SHP77 (cell line): ENCODE results near the gene SUMO3.

Experiments used
- DNase-seq, 2 experiments: peaks; one replicate each; lab custom pipeline; 2025; lab: John Stamatoyannopoulos, UW

The SUMO3 gene

DNA sequence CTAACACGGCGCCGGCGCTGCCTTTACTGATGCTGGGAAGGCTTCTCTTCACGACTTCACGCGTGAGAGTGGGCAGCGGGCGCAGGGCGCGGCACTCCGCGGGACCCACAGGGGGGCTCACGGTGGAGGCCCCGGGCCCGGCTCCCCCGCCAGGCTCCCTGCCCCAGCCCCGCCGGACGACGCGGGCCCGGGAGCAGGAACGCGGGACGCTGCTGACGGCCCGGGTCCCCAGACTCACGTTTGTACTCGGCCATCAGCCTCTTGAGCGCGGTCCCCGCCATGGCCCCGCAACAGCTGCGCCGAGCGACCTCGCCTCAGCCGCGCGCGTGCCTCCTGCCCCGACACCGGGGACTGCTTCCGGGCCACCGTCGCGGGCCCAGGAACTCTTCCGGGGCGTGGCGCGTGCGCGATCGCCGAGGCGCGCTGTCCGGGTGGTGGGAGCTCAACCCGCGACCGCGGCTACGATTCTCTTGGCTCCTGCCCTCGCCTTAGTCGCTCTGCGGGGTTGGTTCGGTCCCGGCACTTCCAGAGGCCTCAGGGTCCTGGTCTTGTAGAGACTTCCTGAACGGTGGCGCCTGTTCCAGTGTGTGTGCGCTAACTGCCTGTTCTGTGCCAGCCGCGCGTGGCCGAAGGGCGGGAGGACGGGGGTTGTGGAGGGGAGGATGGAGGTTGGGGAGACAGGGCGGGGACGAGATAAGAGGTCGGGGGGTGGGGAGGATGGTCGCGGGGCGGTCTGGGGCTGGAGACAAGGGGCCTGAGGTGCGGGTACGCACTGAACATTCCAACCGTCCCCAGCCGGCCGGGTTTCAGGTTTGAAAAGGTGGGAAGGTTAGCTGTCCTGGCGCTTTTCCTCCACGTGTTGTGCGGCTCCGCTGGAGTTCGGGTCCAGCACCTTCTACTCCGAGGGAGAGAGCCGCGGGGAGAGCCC, 16.1 kb downstream of the SUMO3 start, which contains the start of gene UBE2G2:
Gene UBE2G2 (minus strand): TSS at position 353 of the 928 bp plus-strand sequence. CDS start 72 bp downstream, at position 281.
- peak; percentile 60 to 76 for DNase-seq

DNA sequence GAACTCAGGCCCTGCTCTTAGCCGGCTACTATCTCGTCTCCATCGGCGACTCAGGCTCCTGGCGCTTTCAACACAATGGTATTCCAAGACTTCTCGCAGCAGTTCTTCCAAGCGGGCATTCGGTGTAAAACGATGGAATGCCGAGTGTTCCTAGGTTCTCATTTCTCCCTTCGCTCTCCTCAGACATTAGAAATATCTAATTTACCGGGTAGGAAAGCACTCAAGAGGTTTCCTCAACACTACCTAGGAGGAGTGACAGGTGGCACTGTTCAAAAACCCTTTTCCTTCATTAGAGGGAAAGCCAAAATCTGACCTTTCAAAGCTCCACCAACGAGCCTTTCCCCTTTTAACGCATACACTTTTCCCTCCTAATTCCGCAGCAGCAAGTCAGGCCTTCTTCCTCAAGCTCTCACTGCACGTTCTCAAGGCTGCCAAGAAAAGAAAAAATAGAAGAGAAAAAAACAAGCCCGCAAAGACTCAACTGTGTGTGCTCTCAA, 16.8 kb downstream of the SUMO3 start:
- DNase-seq, result peak; percentile 9 to 22

DNA sequence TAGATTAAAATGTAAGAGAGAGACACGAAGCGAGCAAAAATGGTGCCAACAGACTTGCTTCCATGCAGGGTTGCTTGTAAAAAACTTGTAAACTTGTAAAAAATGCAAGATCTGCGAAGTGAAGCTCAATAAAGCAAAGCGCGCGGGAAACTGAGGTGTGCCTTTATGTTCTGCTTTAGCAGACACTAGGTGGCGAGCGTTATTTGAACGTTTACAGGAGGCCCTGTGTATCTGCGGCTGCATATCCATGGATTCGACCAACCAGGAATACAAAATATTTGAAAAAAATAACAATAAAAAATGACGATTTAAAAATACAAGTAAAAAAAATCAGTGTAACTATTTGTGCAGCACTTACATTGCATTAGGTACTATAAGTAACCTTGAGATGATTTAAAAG, 17.8 kb downstream of the SUMO3 start:
- DNase-seq, result peak; percentile 21 to 55

DNA sequence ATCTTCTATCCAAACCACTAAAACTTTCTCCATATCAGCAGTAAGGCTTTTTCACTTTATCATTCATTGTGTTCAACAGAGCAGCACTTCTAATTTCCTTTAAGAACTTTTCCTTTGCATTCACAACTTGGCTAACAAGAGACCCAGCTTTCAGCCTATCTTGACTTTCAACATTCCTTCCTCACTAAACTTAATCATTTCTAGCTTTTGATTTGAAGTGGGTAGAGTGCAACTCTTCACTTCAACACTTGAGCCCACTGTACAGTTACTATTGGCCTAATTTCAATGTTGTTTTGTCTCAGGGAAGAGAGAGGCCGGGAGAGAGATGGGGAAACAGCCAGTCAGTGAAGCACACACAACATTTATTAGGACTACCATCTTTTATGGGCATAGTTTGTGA, 18.2 kb downstream of the SUMO3 start:
- DNase-seq, result no peak

DNA sequence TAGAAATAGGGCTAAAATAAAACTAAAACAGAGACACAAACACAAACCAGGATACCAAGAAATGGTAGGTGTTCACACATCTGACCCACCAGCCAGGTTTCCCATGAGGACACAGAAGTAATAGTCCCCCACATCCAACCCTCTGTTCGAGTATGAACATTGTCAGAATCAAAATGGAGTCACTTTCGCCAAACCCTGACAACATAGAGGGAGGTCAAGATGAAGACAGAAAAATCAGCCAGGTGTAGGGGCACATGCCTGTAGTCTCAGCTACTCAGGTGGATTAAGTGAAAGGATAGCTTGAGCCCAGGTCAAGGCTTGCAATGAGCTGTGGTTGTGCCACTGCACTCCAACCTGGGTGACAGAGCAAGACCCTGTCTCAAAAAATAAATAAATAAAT, 20.1 kb downstream of the SUMO3 start:
- no peak for DNase-seq

DNA sequence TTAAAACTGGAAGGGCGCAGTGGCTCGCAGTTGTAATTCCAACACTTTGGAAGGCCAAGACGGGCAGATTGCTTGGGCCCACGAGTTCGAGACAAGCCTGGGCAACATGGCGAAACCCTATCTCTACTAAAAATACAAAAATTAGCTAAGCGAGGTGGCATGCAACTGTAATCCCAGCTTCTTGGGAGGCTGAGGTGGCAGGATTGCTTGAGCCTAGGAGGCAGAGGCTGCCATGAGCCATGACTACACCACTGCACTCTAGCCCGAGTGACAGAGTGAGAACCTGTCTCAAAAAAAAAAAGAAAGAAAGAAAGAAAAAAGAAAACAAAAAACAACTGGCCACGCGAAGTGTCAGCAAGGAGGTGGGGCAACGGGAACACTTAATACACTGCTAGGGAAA, 22.5 kb downstream of the SUMO3 start:
- no peak for DNase-seq

DNA sequence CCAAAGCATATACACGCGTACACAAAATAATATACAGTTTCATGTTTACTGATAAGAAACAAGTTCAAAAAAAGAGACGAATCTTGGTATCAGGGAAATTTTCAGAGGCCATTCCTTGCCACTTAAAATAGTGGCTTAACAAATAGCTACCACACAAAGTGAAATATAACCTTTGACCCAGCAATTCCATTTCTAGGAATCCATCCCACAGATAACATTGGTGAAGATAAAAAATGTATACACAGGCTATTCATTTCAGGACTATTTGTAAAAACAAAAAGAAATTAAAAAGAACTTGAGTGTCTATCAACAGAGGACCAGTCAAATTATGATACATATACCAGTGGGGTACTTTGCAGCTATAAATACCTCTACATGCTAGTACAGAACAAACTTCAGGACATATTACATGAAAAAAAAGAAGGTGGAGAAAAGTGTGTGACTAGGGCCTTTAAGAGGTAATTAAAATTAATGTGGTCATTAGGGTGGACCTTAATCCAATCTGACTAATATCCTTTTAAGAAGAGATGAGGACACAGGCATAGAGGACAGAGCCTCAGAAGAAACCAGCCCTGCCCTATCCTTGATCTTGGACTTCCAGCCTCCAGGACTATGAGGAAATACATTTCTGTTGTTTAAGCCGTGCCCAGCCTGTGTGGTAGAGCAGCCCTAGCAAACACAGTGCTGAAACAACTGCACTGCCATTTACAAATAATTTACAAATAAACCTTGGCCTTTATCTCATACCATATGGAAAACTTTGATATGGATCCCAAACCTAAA, 24.1 kb downstream of the SUMO3 start:
- DNase-seq, result no peak

DNA sequence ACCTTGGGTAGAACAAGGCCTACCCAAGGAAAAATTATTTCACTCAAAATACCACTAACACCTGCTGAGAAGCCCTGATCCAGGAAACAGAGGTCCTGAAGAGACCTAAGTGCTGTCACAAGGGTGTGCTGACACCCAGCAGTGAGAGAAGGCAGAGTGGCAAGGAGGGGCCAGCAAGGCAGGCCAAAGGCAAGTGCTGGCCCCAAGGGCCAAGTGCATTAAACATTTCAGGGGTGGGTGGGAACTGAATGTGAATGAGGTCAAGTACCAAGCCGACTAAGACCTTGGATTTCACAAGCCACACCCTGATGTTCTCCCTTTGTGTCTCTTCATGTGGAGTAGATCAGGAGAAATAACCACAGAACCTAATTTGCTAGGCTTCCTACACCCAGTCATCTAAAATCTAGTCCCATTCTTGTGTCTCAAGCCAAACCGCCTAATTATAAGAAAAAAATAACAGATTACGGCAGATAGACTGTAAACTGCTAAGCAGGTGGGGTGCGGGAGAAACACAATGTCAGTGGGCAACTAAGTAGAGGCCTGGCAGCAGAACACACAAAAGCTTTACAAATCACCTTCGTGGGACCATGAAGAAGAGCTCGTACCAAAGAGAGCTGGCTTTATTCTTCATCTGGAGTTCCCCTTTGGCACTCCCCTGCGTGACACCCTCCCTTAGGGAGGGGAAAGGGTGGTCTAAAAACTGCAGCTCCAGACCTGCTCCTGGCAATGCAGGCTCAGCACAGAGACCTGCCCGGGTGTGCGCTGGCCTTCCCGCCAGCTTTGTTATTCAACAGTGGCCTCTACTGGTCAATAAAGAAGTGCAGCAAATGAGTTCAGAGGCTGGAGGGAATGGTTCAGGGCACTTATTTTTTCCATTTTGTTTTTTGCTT, 24.9 kb downstream of the SUMO3 start:
- DNase-seq, result peak; percentile 46 to 48

DNA sequence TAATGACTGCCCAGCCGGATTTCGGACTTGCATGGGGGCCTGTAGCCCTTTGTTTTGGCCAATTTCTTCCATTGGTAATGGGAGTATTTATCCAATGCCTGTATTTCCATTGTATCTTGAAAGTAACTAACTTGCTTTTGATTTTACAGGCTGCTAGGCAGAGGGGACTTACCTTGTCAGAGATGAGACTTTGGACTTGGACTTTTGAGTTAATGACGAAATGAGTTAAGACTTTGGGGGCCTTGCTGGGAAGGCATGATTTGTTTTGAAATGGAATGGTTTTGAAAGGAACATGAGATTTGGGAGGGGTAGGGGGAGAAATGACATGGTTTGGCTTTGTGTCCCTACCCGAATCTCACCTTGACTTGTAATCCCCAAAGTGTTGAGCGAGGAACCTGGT, 25.9 kb downstream of the SUMO3 start:
- no peak for DNase-seq

DNA sequence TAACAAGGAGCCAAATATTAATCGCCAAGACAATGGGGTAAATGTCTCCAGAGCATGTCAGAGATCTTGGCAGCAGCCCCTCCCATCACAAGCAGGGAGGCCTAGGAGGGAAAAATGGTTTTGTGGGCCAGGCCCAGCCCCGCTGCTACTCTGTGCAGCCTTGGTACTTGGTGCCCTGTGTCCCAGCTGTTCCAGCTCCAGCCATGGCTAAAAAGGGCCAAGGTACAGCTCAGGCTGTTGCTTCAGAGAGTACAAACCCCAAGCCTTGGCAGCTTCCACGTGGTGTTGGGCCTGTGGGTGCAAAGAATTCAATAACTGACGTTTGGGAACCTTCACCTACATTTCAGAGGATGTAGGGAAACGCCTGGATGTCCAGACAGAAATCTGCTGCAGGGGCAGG, 26.6 kb downstream of the SUMO3 start:
- no peak for DNase-seq

DNA sequence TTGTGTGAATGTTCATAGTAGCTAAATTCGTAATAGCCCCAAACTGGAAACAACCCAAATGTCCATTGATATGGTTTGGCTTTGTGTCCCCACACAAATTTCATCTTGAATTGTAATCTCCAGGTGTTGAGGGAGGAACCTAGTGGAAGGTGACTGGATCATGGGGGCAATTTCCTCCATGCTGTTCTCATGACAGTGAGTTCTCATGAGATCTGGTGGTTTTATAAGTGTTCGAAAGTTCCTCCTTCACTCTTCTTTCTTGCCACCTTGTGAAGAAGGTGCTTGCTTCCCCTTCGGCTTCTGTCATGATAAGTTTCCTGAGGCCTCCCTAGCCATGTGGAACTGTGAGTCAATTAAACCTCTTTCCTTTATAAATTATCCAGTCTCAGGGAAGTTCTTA, 27.5 kb downstream of the SUMO3 start:
- DNase-seq, result no peak

DNA sequence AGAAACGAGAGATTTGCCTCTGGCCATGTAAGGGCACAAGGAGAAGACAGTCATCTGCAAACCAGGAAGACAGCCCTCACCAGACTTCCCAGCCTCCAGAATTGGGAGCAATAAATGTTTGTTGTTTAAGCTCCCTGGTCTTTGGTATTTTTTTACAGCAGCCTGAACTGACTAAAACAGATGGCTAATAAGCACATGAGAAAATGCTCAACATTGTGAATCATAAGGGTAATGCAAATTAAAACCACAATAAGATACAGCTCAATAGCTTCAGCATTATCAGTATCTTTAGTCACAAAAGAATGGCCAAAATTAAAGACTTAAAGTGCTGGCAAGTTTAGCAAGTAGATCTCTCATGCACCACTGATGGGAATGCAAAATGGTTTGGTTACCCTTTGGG, 28.0 kb downstream of the SUMO3 start:
- DNase-seq, result no peak

DNA sequence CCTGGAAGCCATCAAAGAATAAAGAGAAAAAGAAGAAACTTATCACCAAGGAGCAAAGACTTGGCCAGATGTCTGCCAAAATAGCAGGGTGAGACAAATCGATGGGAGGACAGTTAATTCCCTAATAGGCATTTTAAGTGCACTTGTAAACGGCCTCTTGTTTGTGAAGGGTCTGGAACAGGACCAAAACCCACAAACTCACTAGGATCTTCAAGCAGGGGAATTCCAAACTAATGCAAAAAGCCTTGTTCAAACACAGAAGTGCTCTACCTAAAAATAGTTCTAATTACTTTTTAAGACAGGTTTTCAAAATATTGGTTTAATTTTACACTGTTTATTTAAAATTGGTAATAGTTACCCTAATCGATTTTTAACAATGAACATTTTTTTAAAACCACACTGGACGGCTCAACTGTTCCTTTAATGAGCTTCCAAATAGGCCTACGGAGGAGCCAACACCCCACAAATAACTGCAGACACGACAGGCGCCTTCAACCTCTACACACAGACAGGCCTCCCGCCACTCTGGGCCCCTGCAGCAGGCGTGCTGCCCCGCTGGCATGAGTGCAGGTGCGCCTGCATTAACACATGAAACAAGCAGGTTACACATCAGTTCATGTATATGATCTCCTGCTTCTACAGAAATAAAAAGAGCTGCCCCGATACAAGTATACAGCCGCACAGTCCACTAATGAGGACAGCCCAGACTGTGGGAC, 32.1 kb downstream of the SUMO3 start:
- peak; percentile 25 to 38 for DNase-seq

DNA sequence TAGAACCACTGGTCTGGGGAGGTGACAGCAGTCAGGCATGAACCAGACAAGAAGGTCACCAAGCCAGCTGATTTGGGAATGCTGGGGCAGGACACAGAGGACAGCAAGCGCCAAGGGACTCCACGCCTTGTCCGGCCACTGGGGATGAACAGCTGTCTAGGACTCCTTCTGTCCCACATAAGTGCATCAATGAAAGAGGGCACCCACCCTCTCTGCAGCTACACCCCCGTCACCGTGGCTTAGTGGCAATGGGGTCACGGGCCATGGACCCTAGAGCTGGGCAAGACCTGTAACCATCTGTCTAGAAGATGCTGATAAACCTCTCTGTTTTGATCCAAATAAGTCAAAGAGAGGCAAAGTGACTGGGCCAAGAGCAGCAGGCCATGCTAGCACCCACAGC, 33.1 kb downstream of the SUMO3 start:
- no peak for DNase-seq

DNA sequence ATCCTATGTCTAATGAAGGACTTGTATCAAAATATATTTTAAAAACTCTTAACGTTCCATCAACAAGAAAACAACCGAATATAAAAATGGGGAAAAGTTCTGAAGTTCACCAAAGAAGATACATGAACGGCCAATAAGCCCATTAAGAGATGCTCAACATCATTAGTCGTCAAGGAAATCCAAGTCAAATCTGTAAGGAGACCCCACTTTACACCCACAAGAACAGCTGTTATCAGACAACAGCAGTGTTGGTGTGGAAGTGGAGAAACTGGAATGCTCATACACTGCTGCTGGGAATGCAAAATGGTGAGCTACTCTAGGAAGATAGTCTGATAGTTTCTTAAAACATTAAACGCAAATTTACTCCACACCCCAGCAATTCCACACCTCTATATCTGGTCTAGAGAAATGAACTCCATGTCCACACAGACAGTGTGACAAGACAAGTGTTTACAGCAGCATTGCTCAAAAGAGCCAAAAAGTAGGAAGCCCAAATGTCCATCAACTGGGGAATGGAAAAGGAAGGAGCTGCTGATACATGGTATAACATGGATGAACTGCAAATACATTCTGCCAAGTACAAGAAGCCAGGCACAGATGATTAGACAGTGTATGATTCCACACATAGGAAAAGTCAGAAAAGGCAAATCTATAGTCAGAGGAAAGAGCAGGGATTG, 34.7 kb downstream of the SUMO3 start:
- no peak for DNase-seq

DNA sequence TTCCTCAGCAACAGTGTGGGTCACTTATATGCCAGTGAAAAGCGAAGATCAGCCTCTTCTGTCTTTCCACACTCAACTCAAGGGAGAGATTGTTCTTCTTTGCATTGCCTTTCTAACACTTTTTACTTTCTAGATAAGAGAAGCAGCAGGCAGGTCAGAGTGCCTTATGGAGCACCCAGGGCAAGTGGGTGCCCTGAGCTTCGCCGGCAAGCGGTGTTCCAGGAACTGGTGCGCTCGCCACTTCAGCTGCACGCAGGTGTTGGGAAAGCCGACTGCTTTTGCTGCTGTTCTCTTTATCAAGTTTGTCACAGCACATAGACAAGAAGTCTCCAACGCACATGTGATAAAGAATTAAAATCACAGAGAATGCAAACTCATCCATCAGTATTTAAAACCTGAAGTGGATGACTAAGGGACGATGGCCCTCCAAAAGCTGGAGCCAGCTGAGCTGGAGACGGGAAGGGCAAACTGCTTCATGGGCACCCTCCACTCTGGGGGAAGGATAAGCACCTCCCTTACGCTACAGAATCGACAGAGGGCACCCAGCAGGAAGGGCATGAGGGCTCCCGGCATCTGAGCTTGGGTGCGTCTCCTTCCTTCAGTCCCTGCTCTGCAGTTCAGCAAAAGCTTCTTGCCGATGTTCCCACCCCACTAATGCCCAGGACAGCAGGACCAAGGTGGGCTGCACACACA, 36.9 kb downstream of the SUMO3 start:
- peak in 1 of 2 experiments; percentile 45 for DNase-seq

DNA sequence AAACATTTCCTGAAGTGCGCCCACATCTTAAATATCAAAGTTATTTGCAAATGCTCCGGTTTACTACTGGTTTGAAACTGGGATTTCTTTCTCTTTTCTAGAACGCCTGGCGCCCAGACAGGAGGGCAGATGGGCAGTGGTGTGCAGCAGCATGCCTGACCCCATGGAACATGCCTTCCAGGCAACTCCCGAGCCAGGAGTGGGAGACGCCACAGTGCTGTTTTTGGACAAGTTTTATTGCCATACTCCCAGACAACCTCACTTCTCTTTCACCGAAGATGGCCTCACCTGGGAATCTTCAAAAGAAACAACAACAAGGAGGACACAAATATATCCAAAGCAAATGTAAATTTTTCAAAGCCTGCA, 37.7 kb downstream of the SUMO3 start:
- DNase-seq, result no peak

DNA sequence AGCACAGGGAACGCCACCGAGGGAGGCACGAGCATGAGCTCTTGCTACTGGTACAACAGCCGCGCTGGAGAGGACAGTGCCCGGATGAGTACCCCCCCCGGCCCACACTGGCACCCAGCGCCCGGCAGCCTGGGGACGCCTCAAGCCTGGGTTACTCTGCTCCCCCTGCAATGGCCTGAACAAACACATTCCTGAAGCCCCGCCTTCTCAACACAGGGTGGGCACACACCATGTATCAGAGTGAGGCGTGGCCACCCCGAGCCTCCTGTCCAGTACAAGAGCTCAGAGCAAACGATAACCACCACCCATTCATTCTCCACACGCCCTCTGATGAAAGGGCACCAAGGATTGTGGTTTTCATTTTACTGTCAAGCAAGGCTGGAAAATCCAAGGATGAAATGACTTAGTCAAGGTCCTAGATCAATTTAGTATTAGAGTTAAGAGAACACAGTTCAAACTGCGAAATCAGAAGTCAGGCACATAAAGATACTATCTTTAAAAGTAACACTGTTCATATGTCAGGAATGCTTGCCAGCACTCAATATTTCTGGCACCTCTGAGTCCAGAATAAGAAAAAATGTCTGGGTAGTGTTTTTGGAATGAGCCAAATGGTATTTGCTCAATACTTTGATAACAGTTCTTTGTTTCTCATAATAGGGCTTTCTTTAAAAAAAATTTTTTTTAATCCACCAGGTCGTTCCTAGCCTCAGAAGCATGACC, 38.3 kb downstream of the SUMO3 start:
- peak in 1 of 2 experiments; percentile 34 for DNase-seq

DNA sequence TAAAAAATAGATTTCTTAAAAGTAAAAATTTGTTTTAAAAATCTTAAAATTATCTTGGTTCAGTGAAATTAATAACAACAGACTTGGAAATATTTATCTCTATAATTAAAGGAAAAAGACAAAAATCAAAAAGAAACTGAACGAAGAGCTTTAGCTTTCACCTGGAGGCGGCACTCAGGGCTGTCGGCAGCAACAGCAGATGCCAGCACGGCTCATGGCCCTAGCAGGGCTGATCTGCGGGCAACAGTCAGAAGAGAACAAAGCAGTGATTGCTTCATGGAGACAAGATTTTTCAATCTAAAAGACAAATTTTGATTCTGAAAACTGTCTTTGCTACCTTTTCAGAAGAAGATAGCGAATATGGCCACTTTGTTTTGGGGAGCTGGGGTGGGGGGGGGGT, 38.9 kb downstream of the SUMO3 start:
- DNase-seq, result peak; percentile 22 to 26
